Common myeloid progenitor, CD34-positive (primary cell): ENCODE measurements around the gene SLC25A22.

Experiments
- CTCF ChIA-PET: fragments of 350-600 bp; sonication (Branson Sonifier 250); formaldehyde crosslinking; loops from one replicate; lab custom pipeline; 2021; ENCODE audit warnings: antibody characterized with exemption; lab: Charles Lee
- POLR2A ChIA-PET: fragments of 350-600 bp; sonication (Branson Sonifier 250); formaldehyde crosslinking; loops from one replicate; lab custom pipeline; 2021; ENCODE audit warnings: antibody characterized with exemption; lab: Charles Lee
- DNase-seq, 3 donors: peaks; one replicate each; pipeline versions ENCODE4 v3.0.0 to v3.0.0-alpha.2; 2013
- H3K27ac ChIP-seq, 2 experiments: 1 replicate in 1 of 2; 2 replicates in 1 of 2; pipeline ENCODE4 v1.7.0; 2013; ENCODE audit warnings: inconsistent platforms in 2 of 2, low read length in 2 of 2, mild to moderate bottlenecking in 2 of 2, low read depth in 1 of 2, moderate library complexity in 1 of 2; ENCODE audit not compliant: severe bottlenecking in 2 of 2, insufficient read depth in 1 of 2, poor library complexity in 1 of 2
- H3K27me3 ChIP-seq, 5 experiments: replicated peaks in 2 of 5; 1 replicate in 3 of 5; 2 replicates in 2 of 5; pipeline versions ENCODE4 v1.6.1 to v1.7.0; 2013; ENCODE audit warnings: low read length in 4 of 5, mild to moderate bottlenecking in 2 of 5, moderate library complexity in 2 of 5, inconsistent platforms in 1 of 5; ENCODE audit not compliant: insufficient read depth in 5 of 5, control insufficient read depth in 4 of 5
- H3K36me3 ChIP-seq, 4 experiments: 1 replicate in 2 of 4; 2 replicates in 2 of 4; pipeline versions ENCODE4 v1.6.1 to v1.7.0; 2013; ENCODE audit warnings: low read length in 3 of 4, control low read depth in 1 of 4, mild to moderate bottlenecking in 1 of 4; ENCODE audit not compliant: control insufficient read depth in 4 of 4, insufficient read depth in 4 of 4
- H3K4me1 ChIP-seq, 4 experiments: 1 replicate in 3 of 4; 2 replicates in 1 of 4; pipeline versions ENCODE4 v1.6.1 to v1.7.1; 2013; ENCODE audit warnings: low read length in 3 of 4, mild to moderate bottlenecking in 3 of 4, control low read depth in 1 of 4, inconsistent platforms in 1 of 4, moderate library complexity in 1 of 4; ENCODE audit not compliant: control insufficient read depth in 4 of 4, insufficient read depth in 4 of 4; ENCODE audit errors: control extremely low read depth in 1 of 4
- H3K4me3 ChIP-seq, 7 experiments: 1 replicate in 4 of 7; 2 replicates in 3 of 7; pipeline versions ENCODE4 v1.5.1 to v1.7.0; 2013; ENCODE audit warnings: mild to moderate bottlenecking in 7 of 7, low read length in 6 of 7, moderate library complexity in 6 of 7, inconsistent platforms in 2 of 7, low read depth in 2 of 7, control low read depth in 1 of 7; ENCODE audit not compliant: insufficient read depth in 4 of 7, control insufficient read depth in 1 of 7; ENCODE audit errors: extremely low read depth in 1 of 7
- H3K9me3 ChIP-seq, 5 experiments: 1 replicate in 4 of 5; 2 replicates in 1 of 5; pipeline versions ENCODE4 v1.6.1 to v1.7.1; 2013; ENCODE audit warnings: low read length in 4 of 5, mild to moderate bottlenecking in 2 of 5, inconsistent platforms in 1 of 5, low read depth in 1 of 5, moderate library complexity in 1 of 5; ENCODE audit not compliant: control insufficient read depth in 4 of 5, insufficient read depth in 2 of 5; ENCODE audit errors: control extremely low read depth in 1 of 5
- WGBS: methylation state at CpG from one replicate; pipeline ENCODE4 v1.1.5; 2013; ENCODE audit not compliant: insufficient coverage; 5-methylcytosine and 5-hydroxymethylcytosine counted together

The SLC25A22 gene

DNA sequence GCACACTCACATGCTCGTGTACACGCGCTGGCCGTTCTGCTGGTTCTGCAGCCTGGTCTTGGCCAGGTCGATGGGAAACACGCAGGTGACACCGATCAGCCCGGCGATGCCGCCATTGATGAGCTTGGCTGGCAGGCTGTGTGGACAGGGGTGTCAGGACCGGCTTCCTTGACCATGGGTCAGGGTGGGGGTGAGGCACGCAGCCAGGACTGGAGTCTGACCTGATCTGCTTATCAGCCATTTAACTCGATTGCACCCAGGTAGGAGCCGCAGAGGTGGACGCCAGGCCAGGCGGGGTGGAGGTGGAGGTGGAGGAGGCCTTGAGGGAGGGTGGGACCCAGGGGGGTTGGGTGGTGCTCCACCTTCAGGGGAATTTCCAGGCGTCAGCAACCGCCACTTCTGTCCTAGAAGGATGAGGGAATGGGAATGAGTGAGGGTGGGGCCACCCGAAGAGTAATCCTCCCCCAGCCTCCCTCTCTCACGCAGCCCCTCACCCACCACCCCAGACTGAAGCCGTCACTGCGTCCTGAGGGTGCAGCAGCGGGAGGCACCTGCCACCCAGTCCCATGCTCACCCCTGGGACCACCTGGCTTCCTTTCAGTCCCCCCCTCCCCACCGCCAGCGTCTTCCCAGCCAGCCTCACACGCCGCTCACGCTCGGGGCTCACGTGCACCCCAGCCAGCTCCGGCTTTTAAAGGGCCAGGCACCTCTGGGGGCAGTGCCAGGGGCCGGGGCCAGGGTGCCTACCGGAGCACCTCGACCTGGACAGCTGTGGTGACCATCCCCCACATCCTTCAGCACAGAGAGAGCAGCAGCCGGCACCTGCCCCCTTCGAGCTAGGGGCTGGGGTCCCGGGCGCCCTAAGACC lies 3.1 kb downstream of the SLC25A22 start:
- ChIA-PET POLR2A (no interaction called here), CTCF (interaction anchor here (0.9 to 1.2 kb wide), 2 partner anchors 11 to 16 kb away, joined by 3 read pairs; no protein-coding TSS in a partner anchor)
- 83% methylated on average over 20 of the region's 38 CpGs for WGBS
- Histone ChIP-seq H3K27ac (peak overlapping the region in 1 of 2 experiments; percentile 66), H3K27me3 (peaks cover 0 to 12% (median 2%) of the 10 kb centered on the region in 5 experiments), H3K9me3 (no peaks in the 10 kb centered on the region), H3K4me1 (peaks cover 4 to 30% (median 26%) of the 10 kb centered on the region in 4 experiments), H3K4me3 (peak overlapping the region in 2 of 7 experiments; percentile 91 to 96), H3K36me3 (peaks cover 4 to 44% (median 24%) of the 10 kb centered on the region in 4 experiments)
- DNase-seq = no peak

DNA sequence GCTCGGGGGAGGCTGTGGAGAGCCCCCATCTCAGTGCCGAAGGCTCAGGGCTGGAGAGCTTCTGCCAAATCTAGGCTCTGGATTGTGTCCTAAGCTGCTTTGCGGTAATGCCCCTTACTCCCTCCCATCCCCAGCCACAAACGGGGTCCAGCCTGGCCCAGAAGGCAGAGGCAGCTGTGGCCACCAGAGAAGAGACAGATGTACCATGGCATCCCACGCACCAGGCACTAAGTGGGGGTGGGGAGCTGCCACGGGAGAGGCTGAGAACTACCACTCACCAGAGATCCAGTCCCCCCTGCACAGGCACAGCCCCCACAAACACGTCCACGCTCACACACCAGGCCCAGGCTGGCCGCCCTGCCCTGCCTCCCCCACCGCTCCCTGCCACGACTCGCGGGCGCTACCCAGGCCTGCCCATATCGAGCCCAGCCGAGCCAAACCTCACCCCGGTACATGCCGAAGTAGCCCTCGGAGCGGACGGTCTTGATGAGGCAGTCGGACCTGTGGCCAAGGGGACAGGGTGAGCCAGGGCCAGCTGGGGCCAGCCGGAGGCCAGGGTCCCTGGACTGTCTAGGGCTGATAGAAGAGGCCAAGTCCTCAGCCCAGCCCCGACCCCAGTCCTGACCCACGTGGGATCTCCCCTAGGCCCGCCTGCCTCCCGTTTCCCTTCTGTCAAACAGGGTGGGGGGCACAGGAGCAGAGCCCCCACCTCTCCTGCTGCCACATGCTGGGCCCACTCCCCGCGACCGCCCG lies 3.9 kb downstream of the SLC25A22 start:
- no peaks in the 10 kb centered on the region for H3K9me3 ChIP-seq
- H3K4me1 ChIP-seq = peaks cover 4 to 30% (median 26%) of the 10 kb centered on the region in 4 experiments
- 96% methylated on average over 28 of the region's 31 CpGs for WGBS
- DNase-seq = no peak
- ChIA-PET POLR2A (no interaction called here), CTCF (interaction anchor here (0.9 kb wide), 1 partner anchor 15 kb away, joined by 3 read pairs; no protein-coding TSS in a partner anchor)
- no peak overlapping the region for H3K27ac ChIP-seq
- H3K36me3 ChIP-seq = peaks cover 4 to 35% (median 20%) of the 10 kb centered on the region in 4 experiments
- no peak overlapping the region for H3K4me3 ChIP-seq
- H3K27me3 ChIP-seq = peaks cover 0 to 19% (median 6%) of the 10 kb centered on the region in 5 experiments

DNA sequence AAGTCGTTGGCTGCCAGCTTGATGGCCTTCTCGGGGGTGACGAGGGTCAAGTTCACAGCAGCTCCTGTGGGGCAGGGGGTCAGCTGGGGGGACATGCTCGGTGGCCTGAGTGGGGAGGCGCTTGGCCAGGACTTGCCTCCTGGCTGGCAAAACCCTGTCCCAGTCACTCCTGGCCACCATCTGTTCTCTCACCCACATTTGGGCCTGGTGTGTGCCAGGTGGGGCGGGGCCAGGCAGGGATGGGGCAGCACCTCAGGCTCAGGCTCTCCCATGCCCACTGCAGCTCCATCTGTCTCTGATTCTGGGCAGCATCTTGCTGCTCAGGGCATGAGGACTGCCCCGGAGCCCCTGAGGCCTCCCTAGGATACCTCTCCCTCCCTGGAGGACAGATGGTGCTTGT lies 4.5 kb downstream of the SLC25A22 start:
- H3K36me3 ChIP-seq = peaks cover 4 to 34% (median 20%) of the 10 kb centered on the region in 4 experiments
- POLR2A ChIA-PET = no interaction called here
- DNase-seq = no peak

DNA sequence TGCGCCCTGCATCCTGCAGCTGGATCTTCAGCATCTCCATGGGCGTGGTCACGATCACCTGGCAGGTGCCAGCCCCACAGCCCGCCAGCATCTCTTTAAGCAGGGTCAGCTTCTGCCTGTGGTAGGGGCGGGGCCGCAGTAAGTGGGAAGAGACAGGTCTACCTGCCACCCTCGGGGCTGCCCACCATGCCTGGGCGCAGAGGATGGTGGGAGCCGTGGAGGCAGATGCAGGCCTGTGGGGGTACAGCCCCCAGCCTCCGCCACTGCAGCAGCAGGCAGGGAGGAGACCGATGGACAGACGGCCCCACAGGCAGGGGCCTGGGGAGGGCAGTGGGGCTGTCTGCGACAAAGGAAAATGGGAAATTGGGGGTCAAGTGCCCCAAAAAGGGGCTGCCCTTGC lies 5.2 kb downstream of the SLC25A22 start:
- peaks cover 0 to 30% (median 9%) of the 10 kb centered on the region in 5 experiments for H3K27me3 ChIP-seq
- no peak overlapping the region for H3K27ac ChIP-seq
- peaks cover 4 to 34% (median 20%) of the 10 kb centered on the region in 4 experiments for H3K36me3 ChIP-seq
- CTCF ChIA-PET = interaction anchor here (0.7 kb wide), 1 partner anchor 65 kb away, joined by 3 read pairs; no protein-coding TSS in a partner anchor
- DNase-seq = no peak
- POLR2A ChIA-PET = no interaction called here
- no peak overlapping the region for H3K4me3 ChIP-seq
- H3K4me1 ChIP-seq = peaks cover 4 to 32% (median 27%) of the 10 kb centered on the region in 4 experiments
- no peaks in the 10 kb centered on the region for H3K9me3 ChIP-seq
- WGBS = 95% methylated on average over 10 of the region's 13 CpGs

More for the DNA sequence above, 4.5 kb downstream of the SLC25A22 start:
- Histone ChIP-seq H3K4me3 (no peak overlapping the region), H3K9me3 (no peaks in the 10 kb centered on the region), H3K4me1 (peaks cover 4 to 30% (median 26%) of the 10 kb centered on the region in 4 experiments), H3K27me3 (peaks cover 0 to 25% (median 9%) of the 10 kb centered on the region in 5 experiments), H3K27ac (no peak overlapping the region)
- 95% methylated on average over 7 of the region's 7 CpGs for WGBS
- CTCF ChIA-PET = interaction anchor here (0.7 kb wide), 1 partner anchor 66 kb away, joined by 3 read pairs; no protein-coding TSS in a partner anchor

DNA sequence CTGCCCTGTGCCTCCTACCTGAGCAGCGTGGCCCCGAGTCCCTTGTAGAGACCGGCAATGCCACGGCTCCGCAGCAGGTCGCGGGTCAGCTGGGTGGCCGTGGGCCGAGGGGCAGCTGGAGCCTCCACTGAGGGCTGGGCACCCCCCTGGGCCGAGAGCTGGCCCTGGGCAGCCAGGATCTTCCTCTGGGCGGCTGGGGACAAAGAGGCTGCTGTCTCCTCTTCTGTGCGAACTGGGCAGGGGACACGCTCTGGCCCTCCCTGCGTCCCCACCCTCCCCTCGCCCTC lies 5.6 kb downstream of the SLC25A22 start:
- Histone ChIP-seq H3K9me3 (no peaks in the 10 kb centered on the region), H3K4me1 (peaks cover 4 to 33% (median 29%) of the 10 kb centered on the region in 4 experiments), H3K4me3 (no peak overlapping the region), H3K27ac (no peak overlapping the region), H3K27me3 (peaks cover 0 to 30% (median 9%) of the 10 kb centered on the region in 5 experiments), H3K36me3 (peaks cover 4 to 34% (median 20%) of the 10 kb centered on the region in 4 experiments)
- CTCF ChIA-PET = no interaction called here
- POLR2A ChIA-PET = no interaction called here
- 97% methylated on average over 10 of the region's 15 CpGs for WGBS
- DNase-seq = no peak

DNA sequence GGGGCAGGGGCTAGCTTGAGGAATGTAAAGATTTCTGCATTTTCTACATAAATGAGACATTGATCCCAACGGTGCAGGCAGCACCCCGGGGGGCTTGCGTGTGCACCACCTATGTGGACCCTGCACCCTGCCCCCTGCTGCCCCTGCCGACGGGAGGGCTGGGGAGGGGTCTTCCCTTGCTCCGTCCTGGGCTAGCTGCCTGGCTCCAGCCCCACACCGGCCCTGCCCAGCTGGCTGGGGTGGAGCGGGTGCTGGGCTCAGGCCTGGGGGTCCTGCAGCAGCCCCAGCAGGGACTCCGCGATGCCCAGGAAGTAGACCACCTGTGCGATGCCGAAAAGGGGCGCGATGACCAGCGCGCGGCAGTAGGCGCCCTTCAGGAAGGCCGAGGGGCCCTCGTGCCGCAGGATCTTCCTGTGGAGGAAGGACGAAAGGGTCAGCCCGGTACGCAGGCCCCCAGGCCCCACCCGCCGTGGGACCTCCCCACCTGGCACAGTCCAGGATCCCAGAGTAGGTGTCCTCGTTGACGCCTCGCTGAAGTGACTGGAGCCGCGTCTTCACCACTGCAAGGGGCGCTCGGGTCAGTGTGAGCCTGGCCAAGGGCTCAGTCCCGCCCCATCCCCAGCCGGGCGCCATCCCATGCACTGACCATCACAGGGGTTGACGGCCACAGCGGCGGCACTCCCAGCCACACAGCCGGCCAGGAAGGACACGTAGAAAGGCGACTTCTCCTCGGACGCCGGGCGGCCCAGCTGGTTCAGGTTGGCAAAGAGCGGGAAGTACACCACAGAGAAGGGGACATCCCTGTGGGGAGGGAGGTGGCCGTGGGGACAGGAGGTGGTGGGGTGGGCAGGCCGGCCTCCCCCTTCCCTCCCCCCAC lies 6.2 kb downstream of the SLC25A22 start:
- H3K27me3 ChIP-seq = peaks cover 0 to 30% (median 9%) of the 10 kb centered on the region in 5 experiments
- no peak for DNase-seq
- POLR2A ChIA-PET = no interaction called here
- no peaks in the 10 kb centered on the region for H3K9me3 ChIP-seq
- H3K36me3 ChIP-seq = peaks cover 4 to 34% (median 20%) of the 10 kb centered on the region in 4 experiments
- CTCF ChIA-PET = no interaction called here
- H3K4me3 ChIP-seq = no peak overlapping the region
- H3K4me1 ChIP-seq = peaks cover 4 to 29% (median 24%) of the 10 kb centered on the region in 4 experiments
- H3K27ac ChIP-seq = no peak overlapping the region
- 96% methylated on average over 27 of the region's 49 CpGs for WGBS
